ENCODE measurements around the gene YPEL1.

YPEL1 gene

GRCh38 chr22:21674638-21675245, 60.9 kb downstream of the YPEL1 start:
- H3K4me3 ChIP-seq (replicated peaks in 1 of 2; ENCODE audit: low read depth in 2 of 2, low read length in 2 of 2): no peak overlapping the region
- no peak for TF ChIP-seq CTCF (IDR thresholded peaks at IDR 0.05; ENCODE audit: low read depth, low read length)
- DNase-seq (ENCODE audit: low read depth in 2 of 2): no peak

GRCh38 chr22:21673534-21674321, 61.9 kb downstream of the YPEL1 start:
- no peak for DNase-seq (ENCODE audit: low read depth in 2 of 2)
- TF ChIP-seq CTCF (IDR thresholded peaks at IDR 0.05; ENCODE audit: low read depth, low read length): no peak
- no peak overlapping the region for H3K4me3 ChIP-seq (replicated peaks in 1 of 2; ENCODE audit: low read depth in 2 of 2, low read length in 2 of 2)

GRCh38 chr22:21672107-21672629, 63.4 kb downstream of the YPEL1 start:
- no peak for DNase-seq (ENCODE audit: low read depth in 2 of 2)
- TF ChIP-seq CTCF (IDR thresholded peaks at IDR 0.05; ENCODE audit: low read depth, low read length): no peak
- H3K4me3 ChIP-seq (replicated peaks in 1 of 2; ENCODE audit: low read depth in 2 of 2, low read length in 2 of 2): no peak overlapping the region

- no peak for TF ChIP-seq CTCF (IDR thresholded peaks at IDR 0.05; ENCODE audit: low read depth, low read length)
- no peak for DNase-seq (ENCODE audit: low read depth in 2 of 2)
- H3K4me3 ChIP-seq (replicated peaks in 1 of 2; ENCODE audit: low read depth in 2 of 2, low read length in 2 of 2): no peak overlapping the region
Measured at GRCh38 chr22:21669026-21669425, 66.6 kb downstream of the YPEL1 start.

GRCh38 chr22:21666786-21667185, 68.8 kb downstream of the YPEL1 start:
- peak overlapping the region; percentile 88 for H3K4me3 ChIP-seq (replicated peaks in 1 of 2; ENCODE audit: low read depth in 2 of 2, low read length in 2 of 2)
- TF ChIP-seq CTCF (IDR thresholded peaks at IDR 0.05; ENCODE audit: low read depth, low read length): no peak
- DNase-seq (ENCODE audit: low read depth in 2 of 2): no peak

- no peak for DNase-seq (ENCODE audit: low read depth in 2 of 2)
- TF ChIP-seq CTCF (IDR thresholded peaks at IDR 0.05; ENCODE audit: low read depth, low read length): no peak
- H3K4me3 ChIP-seq (replicated peaks in 1 of 2; ENCODE audit: low read depth in 2 of 2, low read length in 2 of 2): peak overlapping the region; percentile 88
Measured at GRCh38 chr22:21665047-21665851, 70.3 kb downstream of the YPEL1 start.
